H9 (cell line): ENCODE data around the gene BMP2K. TPM values are rescaled to one million over a fixed set of nuclear protein-coding genes. Genes with fewer than 3 reads are reported as not detected.

Experiments used
- DNase-seq: peaks from one replicate; pipeline ENCODE4 v3.0.0-alpha.2; 2017
- H2AFZ ChIP-seq: one replicate; pipeline ENCODE4 v1.6.1; 2013; ENCODE audit warnings: mild to moderate bottlenecking, low read length, control low read depth, moderate library complexity
- H2AK5ac ChIP-seq: 2 replicates; pipeline ENCODE4 v1.6.1; 2013; ENCODE audit warnings: low read length, control low read depth, mixed read lengths; ENCODE audit not compliant: insufficient read length
- H2BK120ac ChIP-seq: one replicate; pipeline ENCODE4 v1.6.1; 2013; ENCODE audit warnings: low read depth, mild to moderate bottlenecking, low read length, control low read depth, inconsistent platforms; ENCODE audit not compliant: poor library complexity, severe bottlenecking
- H2BK12ac ChIP-seq: 2 replicates; pipeline ENCODE4 v1.6.1; 2013; ENCODE audit warnings: low read length, control low read depth, mixed read lengths, low read depth; ENCODE audit not compliant: insufficient read length
- H2BK15ac ChIP-seq: 2 replicates; pipeline ENCODE4 v1.6.1; 2013; ENCODE audit warnings: low read depth, low read length, control low read depth
- H2BK20ac ChIP-seq: one replicate; pipeline ENCODE4 v1.6.1; 2013; ENCODE audit warnings: low read depth, mild to moderate bottlenecking, low read length, control low read depth, inconsistent platforms; ENCODE audit not compliant: poor library complexity, severe bottlenecking
- H2BK5ac ChIP-seq: 2 replicates; pipeline ENCODE4 v1.6.1; 2013; ENCODE audit warnings: low read length, control low read depth, mixed read lengths; ENCODE audit not compliant: insufficient read length
- H3K14ac ChIP-seq: 2 replicates; pipeline ENCODE4 v1.6.1; 2013; ENCODE audit warnings: low read length, control low read depth; ENCODE audit not compliant: insufficient read depth
- H3K18ac ChIP-seq: 2 replicates; pipeline ENCODE4 v1.6.1; 2013; ENCODE audit warnings: low read depth, mild to moderate bottlenecking, mixed read lengths, low read length, control low read depth; ENCODE audit not compliant: insufficient read length
- H3K23ac ChIP-seq: 2 replicates; pipeline ENCODE4 v1.6.1; 2013; ENCODE audit warnings: low read length, control low read depth, mixed read lengths, low read depth; ENCODE audit not compliant: insufficient read length
- H3K23me2 ChIP-seq: 2 replicates; pipeline ENCODE4 v1.6.1; 2013; ENCODE audit warnings: low read depth, mild to moderate bottlenecking, mixed read lengths, low read length, control low read depth; ENCODE audit not compliant: insufficient read length, poor library complexity, severe bottlenecking
- H3K27ac ChIP-seq: 2 replicates; pipeline ENCODE4 v1.5.1; 2013; ENCODE audit warnings: low read length, control low read depth, mixed read lengths, low read depth; ENCODE audit not compliant: insufficient read length
- H3K27me3 ChIP-seq: 2 replicates; pipeline ENCODE4 v1.6.1; 2013; ENCODE audit warnings: low read length, control low read depth, inconsistent platforms; ENCODE audit not compliant: insufficient read depth
- H3K4ac ChIP-seq: 2 replicates; pipeline ENCODE4 v1.6.1; 2013; ENCODE audit warnings: low read depth, mild to moderate bottlenecking, control low read depth, inconsistent platforms, low read length, moderate library complexity
- H3K4me1 ChIP-seq: 2 replicates; pipeline ENCODE4 v1.6.1; 2013; ENCODE audit warnings: low read length, control low read depth, inconsistent platforms; ENCODE audit not compliant: insufficient read depth
- H3K4me2 ChIP-seq: 2 replicates; pipeline ENCODE4 v1.6.1; 2013; ENCODE audit warnings: low read length, control low read depth, mixed read lengths; ENCODE audit not compliant: insufficient read length, insufficient read depth
- H3K56ac ChIP-seq: 2 replicates; pipeline ENCODE4 v1.6.1; 2013; ENCODE audit warnings: low read depth, mild to moderate bottlenecking, mixed read lengths, low read length, control low read depth; ENCODE audit not compliant: insufficient read length
- H3K79me1 ChIP-seq: 2 replicates; pipeline ENCODE4 v1.6.1; 2013; ENCODE audit warnings: low read depth, mild to moderate bottlenecking, moderate library complexity, low read length, control low read depth, inconsistent platforms; ENCODE audit not compliant: insufficient read depth, poor library complexity, severe bottlenecking
- H3K79me2 ChIP-seq: 2 replicates; pipeline ENCODE4 v1.6.1; 2013; ENCODE audit warnings: low read length, control low read depth, inconsistent platforms; ENCODE audit not compliant: insufficient read depth
- H3K9ac ChIP-seq: 2 replicates; pipeline ENCODE4 v1.6.1; 2013; ENCODE audit warnings: low read length, control low read depth, mixed read lengths; ENCODE audit not compliant: insufficient read length; ENCODE audit errors: extremely low read depth
- H3K9me3 ChIP-seq: one replicate; pipeline ENCODE4 v1.6.1; 2013; ENCODE audit warnings: low read depth, low read length, inconsistent platforms; ENCODE audit not compliant: control insufficient read depth
- H3T11ph ChIP-seq: one replicate; pipeline ENCODE4 v1.6.1; 2013; ENCODE audit warnings: mild to moderate bottlenecking, low read length, control low read depth, inconsistent platforms
- H4K20me1 ChIP-seq: one replicate; pipeline ENCODE4 v1.6.1; 2013; ENCODE audit not compliant: control insufficient read depth, insufficient read length, insufficient read depth
- H4K5ac ChIP-seq: 2 replicates; pipeline ENCODE4 v1.6.1; 2013; ENCODE audit warnings: low read depth, mild to moderate bottlenecking, mixed read lengths, low read length, control low read depth; ENCODE audit not compliant: insufficient read length
- H4K8ac ChIP-seq: replicated peaks from 2 replicates; pipeline ENCODE4 v1.6.1; 2013; ENCODE audit warnings: low read length, control low read depth, mixed read lengths, low read depth; ENCODE audit not compliant: insufficient read length
- H4K91ac ChIP-seq: 2 replicates; pipeline ENCODE4 v1.6.1; 2013; ENCODE audit warnings: low read depth, mild to moderate bottlenecking, moderate library complexity, mixed read lengths, low read length, control low read depth; ENCODE audit not compliant: insufficient read length
- H3K27ac Mint-ChIP-seq, 3 experiments: 2 replicates in 2 of 3; 3 replicates in 1 of 3; pipeline ENCODE4 v1.8.0; 2020 to 2021; ENCODE audit warnings: mixed read lengths in 3 of 3, mild to moderate bottlenecking in 1 of 3, moderate library complexity in 1 of 3
- H3K27me3 Mint-ChIP-seq: 2 replicates; pipeline ENCODE4 v1.8.0; 2021; ENCODE audit warnings: low read depth, mild to moderate bottlenecking, moderate library complexity, mixed read lengths
- H3K36me3 Mint-ChIP-seq, 3 experiments: 2 replicates in 2 of 3; 3 replicates in 1 of 3; pipeline ENCODE4 v1.8.0; 2020 to 2021; ENCODE audit warnings: low read depth in 3 of 3, mixed read lengths in 3 of 3; ENCODE audit not compliant: insufficient read depth in 1 of 3
- H3K4me1 Mint-ChIP-seq, 2 experiments: 2 replicates each; pipeline ENCODE4 v1.8.0; 2020; ENCODE audit warnings: mixed read lengths in 2 of 2
- H3K4me3 Mint-ChIP-seq, 2 experiments: 2 replicates in 1 of 2; 3 replicates in 1 of 2; pipeline ENCODE4 v1.8.0; 2020 to 2021; ENCODE audit warnings: mild to moderate bottlenecking in 2 of 2, mixed read lengths in 2 of 2, moderate library complexity in 1 of 2
- H3K9me3 Mint-ChIP-seq, 2 experiments: 2 replicates in 1 of 2; 3 replicates in 1 of 2; pipeline ENCODE4 v1.8.0; 2020; ENCODE audit warnings: mild to moderate bottlenecking in 2 of 2, mixed read lengths in 2 of 2, moderate library complexity in 1 of 2
- WGBS: extraction: QIAGEN DNeasy Blood & Tissue Kit; methylation state at CpG from one replicate; pipeline ENCODE4 v1.1.7; 2013; ENCODE audit warnings: missing lambda C conversion rate, low lambda C conversion rate, mixed read lengths; ENCODE audit not compliant: insufficient read length; ENCODE audit errors: extremely low coverage; 5-methylcytosine and 5-hydroxymethylcytosine counted together
- total RNA-seq: library from RNA; stranded (reverse); gene quantifications from 2 replicates; pipeline ENCODE4 v1.2.1, GENCODE V29; 2021
- TF ChIP-seq, protein P1 (sequence below): fragments of 200-600 bp; sonication (generic); conservative IDR thresholded peaks from 3 replicates; pipeline ENCODE4 v1.8.0; 2021; ENCODE audit warnings: antibody characterized with exemption, mild to moderate bottlenecking

The BMP2K gene
- total RNA-seq, 1 experiment from 2014 or later, result 26.4 TPM

DNA sequence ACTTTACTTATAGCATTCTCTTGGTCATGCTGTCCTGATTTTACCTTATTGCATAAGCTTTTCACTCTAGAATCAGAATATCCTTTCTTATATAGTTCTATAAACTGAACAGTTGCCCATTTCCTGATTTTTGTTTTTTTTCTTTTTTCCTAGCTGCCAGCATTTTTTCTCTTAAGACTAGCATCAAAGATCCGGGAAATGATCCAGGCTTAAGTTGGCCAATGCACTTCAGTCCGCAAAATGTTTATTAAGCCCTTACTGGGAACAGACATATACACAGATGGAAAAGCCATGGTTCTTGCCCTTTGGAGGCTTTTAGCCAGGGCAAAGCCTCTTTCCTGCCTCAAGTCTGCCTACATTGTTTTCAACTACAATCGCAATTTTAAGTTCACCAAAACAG, 10.1 kb upstream of the BMP2K start:
- Histone ChIP-seq H2BK120ac (no peak overlapping the region), H3K4me2 (no peak overlapping the region), H3K23ac (no peak overlapping the region), H3K56ac (no peak overlapping the region), H3K9ac (no peak overlapping the region), H3T11ph (no peak overlapping the region), H4K20me1 (no peaks in the 10 kb centered on the region), H3K23me2 (no peaks in the 10 kb centered on the region), H3K27me3 (no peaks in the 10 kb centered on the region), H4K8ac (no peak overlapping the region), H3K79me1 (no peaks in the 10 kb centered on the region), H3K4me1 (no peaks in the 10 kb centered on the region), H3K4ac (no peak overlapping the region), H2BK20ac (no peak overlapping the region), H3K79me2 (no peaks in the 10 kb centered on the region), H4K5ac (no peak overlapping the region), H2BK5ac (no peak overlapping the region), H3K9me3 (no peaks in the 10 kb centered on the region), H2BK15ac (no peak overlapping the region), H3K27ac (no peak overlapping the region), H2AFZ (no peak overlapping the region), H3K18ac (no peak overlapping the region), H4K91ac (no peak overlapping the region), H2BK12ac (no peak overlapping the region), H3K14ac (no peak overlapping the region), H2AK5ac (no peak overlapping the region)
- Mint-ChIP-seq H3K27me3 (no peaks in the 10 kb centered on the region), H3K9me3 (no peaks in the 10 kb centered on the region), H3K4me3 (no peak overlapping the region), H3K27ac (no peak overlapping the region), H3K4me1 (peaks cover 5 to 7% of the 10 kb centered on the region in 2 experiments), H3K36me3 (no peaks in the 10 kb centered on the region)
- DNase-seq, result no peak
- no CpG with 5 or more reads among the region's 3 CpGs for WGBS
- TF ChIP-seq, protein P1, sequence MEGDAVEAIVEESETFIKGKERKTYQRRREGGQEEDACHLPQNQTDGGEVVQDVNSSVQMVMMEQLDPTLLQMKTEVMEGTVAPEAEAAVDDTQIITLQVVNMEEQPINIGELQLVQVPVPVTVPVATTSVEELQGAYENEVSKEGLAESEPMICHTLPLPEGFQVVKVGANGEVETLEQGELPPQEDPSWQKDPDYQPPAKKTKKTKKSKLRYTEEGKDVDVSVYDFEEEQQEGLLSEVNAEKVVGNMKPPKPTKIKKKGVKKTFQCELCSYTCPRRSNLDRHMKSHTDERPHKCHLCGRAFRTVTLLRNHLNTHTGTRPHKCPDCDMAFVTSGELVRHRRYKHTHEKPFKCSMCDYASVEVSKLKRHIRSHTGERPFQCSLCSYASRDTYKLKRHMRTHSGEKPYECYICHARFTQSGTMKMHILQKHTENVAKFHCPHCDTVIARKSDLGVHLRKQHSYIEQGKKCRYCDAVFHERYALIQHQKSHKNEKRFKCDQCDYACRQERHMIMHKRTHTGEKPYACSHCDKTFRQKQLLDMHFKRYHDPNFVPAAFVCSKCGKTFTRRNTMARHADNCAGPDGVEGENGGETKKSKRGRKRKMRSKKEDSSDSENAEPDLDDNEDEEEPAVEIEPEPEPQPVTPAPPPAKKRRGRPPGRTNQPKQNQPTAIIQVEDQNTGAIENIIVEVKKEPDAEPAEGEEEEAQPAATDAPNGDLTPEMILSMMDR, result no peak
